Testis (tissue), 3 donors: ENCODE data around the gene EEA1. TPM values are rescaled to one million over a fixed set of nuclear protein-coding genes. Genes with fewer than 3 reads are reported as not detected.

Experiments
- DNase-seq: peaks from one replicate; pipeline ENCODE4 v3.0.0-alpha.2; 2019
- H3K27ac ChIP-seq, 2 donors: fragments of 200-600 bp; sonication (generic); one replicate each; pipeline ENCODE4 v1.5.1; 2019
- H3K27me3 ChIP-seq: fragments of 200-600 bp; sonication (generic); one replicate; pipeline ENCODE4 v1.5.1; 2019
- H3K36me3 ChIP-seq: fragments of 200-600 bp; sonication (generic); one replicate; pipeline ENCODE4 v1.5.1; 2017; ENCODE audit warnings: low read depth; ENCODE audit errors: missing control alignments
- H3K4me1 ChIP-seq: fragments of 200-600 bp; sonication (generic); one replicate; pipeline ENCODE4 v1.5.1; 2019
- H3K4me3 ChIP-seq, 2 donors: fragments of 200-600 bp; sonication (generic); one replicate each; pipeline ENCODE4 v1.5.1; 2017 to 2019
- H3K9me3 ChIP-seq: fragments of 200-600 bp; sonication (generic); one replicate; pipeline ENCODE4 v1.5.1; 2017
- CTCF ChIP-seq, 3 experiments: fragments of 450-650 bp in 2 of 3; fragments of 200-600 bp in 1 of 3; sonication (generic) in 1 of 3; IDR thresholded peaks; one replicate each; pipeline ENCODE4 v1.5.1; 2016 to 2019; ENCODE audit warnings: antibody characterized with exemption in 3 of 3, mild to moderate bottlenecking in 2 of 3, moderate library complexity in 1 of 3
- POLR2A ChIP-seq: fragments of 450-650 bp; IDR thresholded peaks from one replicate; pipeline ENCODE4 v1.6.1; 2017; ENCODE audit warnings: antibody characterized with exemption, mild to moderate bottlenecking, moderate library complexity
- WGBS, 2 donors: methylation state at CpG; one replicate each; pipeline ENCODE4 v1.1.5; 2018; 5-methylcytosine and 5-hydroxymethylcytosine counted together
- intact Hi-C: fragments of 100-400 bp; cut with DNase I; formaldehyde crosslinking; loops from one replicate; pipeline ENCODE4 v1.15.1; 2023; ENCODE audit warnings: low total_unique reads
- polyA plus RNA-seq: library from polyadenylated mRNA; stranded (reverse); fragments of 350-450 nt; fragmentation: Illumina TruSeq; extraction: RNeasy Lipid Tissue Mini Kit (QIAGEN cat#74804); gene quantifications from one replicate; pipeline ENCODE4 v1.2.3, GENCODE V29; 2014; ENCODE audit warnings: low read depth, low replicate concordance; ENCODE audit not compliant: insufficient read depth
- total RNA-seq, 2 donors: library from RNA; depleted of rRNA; stranded (reverse); fragments of >200 nt; gene quantifications; one replicate each; pipeline ENCODE4 v1.2.3, GENCODE V29; 2016

Gene EEA1
- total and polyA plus RNA-seq, 3 donors from 2014 or later, result 1.8 to 14.9 (median 14.3) TPM

DNA sequence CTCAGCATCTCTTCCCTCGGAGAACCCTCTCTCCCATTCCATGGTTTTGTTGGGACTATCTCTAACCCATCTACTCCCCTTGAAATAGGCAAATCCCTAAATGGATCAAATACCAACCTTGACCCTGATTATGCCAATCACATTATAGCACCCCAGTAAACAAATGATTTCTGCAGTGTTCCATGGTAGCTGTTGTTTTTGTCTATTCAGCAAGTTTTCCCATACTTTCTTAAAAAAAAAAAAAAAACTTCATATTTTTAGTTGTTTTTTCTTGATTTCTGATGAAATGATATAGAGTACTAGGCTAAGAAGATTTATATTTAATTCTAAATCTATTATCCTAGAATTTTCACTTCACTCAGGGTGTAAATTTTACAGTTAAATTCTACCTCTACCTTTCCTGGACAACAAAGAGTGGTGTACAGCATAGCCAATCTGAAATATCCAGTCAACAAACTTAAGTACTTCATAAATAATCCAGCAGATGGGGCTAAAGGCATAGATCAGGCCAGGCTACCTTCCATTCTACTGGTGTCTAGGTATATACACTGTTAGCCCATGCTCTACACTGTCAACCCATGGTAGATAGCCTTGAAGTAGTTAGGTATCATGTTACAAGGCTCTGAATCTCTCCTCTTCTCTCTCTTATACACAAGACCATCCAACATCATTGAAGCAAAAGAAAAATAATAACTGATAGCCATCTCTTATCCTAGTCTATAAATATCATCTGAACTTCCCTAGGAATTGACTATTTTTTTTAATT is 144.1 kb downstream of the EEA1 start:
- Histone ChIP-seq H3K4me1 (no peaks in the 10 kb centered on the region), H3K27me3 (no peaks in the 10 kb centered on the region), H3K9me3 (no peaks in the 10 kb centered on the region), H3K4me3 (no peak overlapping the region), H3K27ac (no peak overlapping the region), H3K36me3 (no peaks in the 10 kb centered on the region)
- TF ChIP-seq POLR2A (no peak), CTCF (IDR thresholded peaks at IDR 0.05) (peak; percentile 24 to 28 (median 25))
- 82 to 95% methylated on average over 1 of the region's 1 CpG for WGBS, 2 donors
- no peak for DNase-seq
- intact Hi-C loops, result no loop called here

DNA sequence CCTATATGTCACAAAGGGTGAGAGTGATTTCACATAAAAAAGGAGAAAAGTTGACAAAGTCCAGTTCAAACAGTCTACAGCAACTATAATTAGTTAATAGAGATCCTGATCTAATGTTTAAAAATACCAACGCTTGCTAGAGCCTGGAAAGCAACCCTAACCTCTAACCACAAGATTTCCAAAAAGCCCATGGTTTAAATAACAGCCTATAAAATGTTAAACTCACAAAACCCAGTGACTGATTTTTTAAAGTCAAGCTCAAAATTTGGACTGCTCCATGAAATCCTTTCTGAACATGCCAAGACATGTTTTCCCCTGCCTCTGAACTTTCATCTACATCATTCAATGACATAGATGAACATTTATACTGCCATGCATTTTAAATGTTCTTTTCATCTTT is 144.7 kb downstream of the EEA1 start:
- H3K27ac ChIP-seq, result no peak overlapping the region
- WGBS, 2 donors, result 72 to 76% methylated on average over 1 of the region's 1 CpG
- H3K9me3 ChIP-seq, result no peaks in the 10 kb centered on the region
- TF ChIP-seq POLR2A (no peak), CTCF (IDR thresholded peaks at IDR 0.05) (no peak)
- intact Hi-C loops, result no loop called here
- H3K27me3 ChIP-seq, result no peaks in the 10 kb centered on the region
- DNase-seq, result no peak
- no peaks in the 10 kb centered on the region for H3K4me1 ChIP-seq
- no peaks in the 10 kb centered on the region for H3K36me3 ChIP-seq
- no peak overlapping the region for H3K4me3 ChIP-seq

GRCh38 chr12:92779902-92780301 is 149.2 kb downstream of the EEA1 start:
- TF ChIP-seq CTCF (IDR thresholded peaks at IDR 0.05) (no peak), POLR2A (no peak)
- H3K4me1 ChIP-seq, result no peaks in the 10 kb centered on the region
- no peaks in the 10 kb centered on the region for H3K9me3 ChIP-seq
- 86 to 87% methylated on average over 1 of the region's 1 CpG for WGBS, 2 donors
- H3K27me3 ChIP-seq, result no peaks in the 10 kb centered on the region
- H3K4me3 ChIP-seq, result no peak overlapping the region
- no peaks in the 10 kb centered on the region for H3K36me3 ChIP-seq
- no peak overlapping the region for H3K27ac ChIP-seq
- no peak for DNase-seq
- intact Hi-C loops, result no loop called here

DNA sequence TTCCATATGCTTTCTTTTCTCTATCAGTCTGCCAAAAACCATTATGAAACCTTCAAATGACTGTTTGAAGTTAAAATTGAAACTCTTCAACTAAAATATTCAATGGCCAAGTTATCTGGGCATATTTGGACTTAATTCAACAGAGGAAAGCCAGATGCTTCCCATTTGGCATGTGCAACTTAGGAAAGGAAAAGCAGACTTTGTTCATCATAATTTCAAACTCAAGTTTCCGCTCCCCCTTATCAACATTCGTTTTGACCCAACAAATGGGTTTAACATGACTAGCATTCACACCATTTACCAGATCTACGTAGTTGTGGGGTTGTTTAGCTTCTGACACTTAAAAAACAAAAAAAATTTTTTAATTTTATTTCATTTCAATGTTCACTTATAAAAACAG is 150.6 kb downstream of the EEA1 start:
- TF ChIP-seq POLR2A (no peak), CTCF (IDR thresholded peaks at IDR 0.05) (no peak)

DNA sequence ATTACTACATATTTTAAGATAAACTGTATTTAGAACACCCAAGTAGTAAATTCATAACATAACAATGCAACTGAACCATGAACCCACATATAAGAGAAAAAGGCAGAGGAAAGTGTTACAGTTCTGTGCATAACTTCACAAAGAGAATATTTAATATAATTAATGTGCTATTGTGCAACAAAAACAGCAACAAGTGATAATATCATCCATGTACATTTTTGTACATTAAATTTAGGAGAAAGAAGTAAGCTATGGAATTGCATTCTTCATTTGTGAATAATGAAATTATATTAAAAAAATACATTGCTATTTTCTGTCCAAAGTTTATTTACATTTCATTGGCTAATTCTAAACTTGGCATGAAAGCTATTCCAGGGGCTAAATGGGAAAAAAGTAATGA is 153.7 kb downstream of the EEA1 start:
- Histone ChIP-seq H3K4me1 (no peaks in the 10 kb centered on the region), H3K9me3 (no peaks in the 10 kb centered on the region), H3K27me3 (no peaks in the 10 kb centered on the region), H3K36me3 (no peaks in the 10 kb centered on the region), H3K27ac (no peak overlapping the region), H3K4me3 (no peak overlapping the region)
- DNase-seq, result no peak
- TF ChIP-seq CTCF (IDR thresholded peaks at IDR 0.05) (no peak), POLR2A (no peak)
- intact Hi-C loops, result no loop called here

More for the DNA sequence above, 150.6 kb downstream of the EEA1 start:
- WGBS, 2 donors, result 77 to 83% methylated on average over 3 of the region's 3 CpGs
- no peaks in the 10 kb centered on the region for H3K4me1 ChIP-seq
- no peaks in the 10 kb centered on the region for H3K36me3 ChIP-seq
- no peaks in the 10 kb centered on the region for H3K27me3 ChIP-seq
- H3K9me3 ChIP-seq, result no peaks in the 10 kb centered on the region
- no peak for DNase-seq
- H3K27ac ChIP-seq, result no peak overlapping the region
- intact Hi-C loops, result no loop called here
- H3K4me3 ChIP-seq, result no peak overlapping the region
